Activated T-cell treated with anti-CD3 and anti-CD28 coated beads for 48 hours (primary cell): ENCODE results near the gene CLIP3.
A peak's percentile ranks its signal among the peaks of the same experiment; 100 is the strongest.
"Not testable (repeated sequence)": the region's sequence is repeated elsewhere in the genome, so short reads cannot be mapped to it uniquely, and the experiment has no call there.

Experiments
- DNase-seq: peaks from one replicate; pipeline ENCODE4 v3.0.0-alpha.2; 2020; ENCODE audit warnings: low read depth

Gene CLIP3

GRCh38 chr19:36049080-36049698 is 16.5 kb upstream of the CLIP3 start:
- DNase-seq, result no peak

- DNase-seq, result no peak
Observed at GRCh38 chr19:36047835-36048234, 15.2 kb upstream of the CLIP3 start.

- DNase-seq, result no peak
Observed at GRCh38 chr19:36046443-36047050, 13.9 kb upstream of the CLIP3 start.

GRCh38 chr19:36043952-36044351 is 11.3 kb upstream of the CLIP3 start:
- DNase-seq, result no peak

- DNase-seq, result no peak
Observed at GRCh38 chr19:36041831-36042230, 9.2 kb upstream of the CLIP3 start.

- not testable (repeated sequence) for DNase-seq
Observed at GRCh38 chr19:36041092-36041491, 8.4 kb upstream of the CLIP3 start.

GRCh38 chr19:36040495-36040894 is 7.8 kb upstream of the CLIP3 start:
- DNase-seq, result no peak

- no peak for DNase-seq
Observed at GRCh38 chr19:36031308-36031707, 1.4 kb downstream of the CLIP3 start.

- DNase-seq, result no peak
Observed at GRCh38 chr19:36030264-36031148, 2.2 kb downstream of the CLIP3 start.

- DNase-seq, result no peak
Observed at GRCh38 chr19:36028313-36029041, 4.2 kb downstream of the CLIP3 start.

GRCh38 chr19:36027696-36028095 is 5.0 kb downstream of the CLIP3 start:
- DNase-seq, result no peak

- DNase-seq, result no peak
Observed at GRCh38 chr19:36026091-36026876, 6.4 kb downstream of the CLIP3 start.

- DNase-seq, result no peak
Observed at GRCh38 chr19:36025541-36025940, 7.1 kb downstream of the CLIP3 start.

- no peak for DNase-seq
Observed at GRCh38 chr19:36023432-36023831, 9.2 kb downstream of the CLIP3 start.

- no peak for DNase-seq
Observed at GRCh38 chr19:36019061-36019670, 13.5 kb downstream of the CLIP3 start.

GRCh38 chr19:36014012-36014924 is 18.4 kb downstream of the CLIP3 start, which contains the start of gene ALKBH6:
Gene ALKBH6 (minus strand): TSS chr19:36014213. CDS start chr19:36013397, 816 bp downstream.
- peak; percentile 100 for DNase-seq

- DNase-seq, result no peak
Observed at GRCh38 chr19:36013280-36014011, 19.2 kb downstream of the CLIP3 start.

GRCh38 chr19:36010402-36010801 is 22.3 kb downstream of the CLIP3 start:
- DNase-seq, result no peak
